WTC11 (cell line): Measurements from ENCODE around the gene SMIM28.

ENCODE experiments used
- TEAD1 ChIP-seq: sonication (generic); formaldehyde crosslinking; IDR thresholded peaks from 2 replicates; pipeline ENCODE4 v1.8.0; 2022; ENCODE audit warnings: mild to moderate bottlenecking, missing genetic modification reagents
- TF ChIP-seq, protein P1 (sequence below): fragments of 200-600 bp; IDR thresholded peaks from 2 replicates; pipeline ENCODE4 v1.8.0; 2022; ENCODE audit warnings: antibody characterized with exemption
- TF ChIP-seq, protein P2 (sequence below): sonication (generic); formaldehyde crosslinking; IDR thresholded peaks from 2 replicates; pipeline ENCODE4 v1.8.1; 2023; ENCODE audit warnings: mild to moderate bottlenecking, missing genetic modification reagents, borderline replicate concordance
- TF ChIP-seq, protein P3 (sequence below): sonication (generic); formaldehyde crosslinking; IDR thresholded peaks from 2 replicates; pipeline ENCODE4 v1.8.0; 2022; ENCODE audit warnings: mild to moderate bottlenecking, missing genetic modification reagents
- TF ChIP-seq, protein P4 (sequence below): sonication (generic); formaldehyde crosslinking; IDR thresholded peaks from 2 replicates; pipeline ENCODE4 v1.8.1; 2023; ENCODE audit warnings: mild to moderate bottlenecking, missing genetic modification reagents, moderate library complexity

DNA sequence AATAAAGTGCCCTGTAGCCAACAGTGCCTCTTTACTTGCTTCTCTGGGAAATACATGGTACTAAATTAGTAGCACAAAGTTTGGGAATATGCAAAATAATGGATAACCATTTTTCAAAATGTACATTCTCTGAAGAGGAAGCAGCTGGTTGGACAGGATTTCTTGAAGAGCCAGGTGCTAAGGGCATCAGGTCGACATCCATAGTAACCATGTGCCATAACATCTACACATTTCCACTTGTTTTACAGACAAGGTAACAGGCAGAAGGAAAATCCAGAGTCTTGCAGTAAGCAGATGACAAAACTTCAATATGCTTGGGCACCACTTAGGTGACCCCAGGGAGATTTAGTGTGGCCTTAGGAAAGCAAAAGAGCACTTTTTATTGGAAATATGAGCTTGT is 36.5 kb upstream of the SMIM28 start:
- TF ChIP-seq, protein P1, sequence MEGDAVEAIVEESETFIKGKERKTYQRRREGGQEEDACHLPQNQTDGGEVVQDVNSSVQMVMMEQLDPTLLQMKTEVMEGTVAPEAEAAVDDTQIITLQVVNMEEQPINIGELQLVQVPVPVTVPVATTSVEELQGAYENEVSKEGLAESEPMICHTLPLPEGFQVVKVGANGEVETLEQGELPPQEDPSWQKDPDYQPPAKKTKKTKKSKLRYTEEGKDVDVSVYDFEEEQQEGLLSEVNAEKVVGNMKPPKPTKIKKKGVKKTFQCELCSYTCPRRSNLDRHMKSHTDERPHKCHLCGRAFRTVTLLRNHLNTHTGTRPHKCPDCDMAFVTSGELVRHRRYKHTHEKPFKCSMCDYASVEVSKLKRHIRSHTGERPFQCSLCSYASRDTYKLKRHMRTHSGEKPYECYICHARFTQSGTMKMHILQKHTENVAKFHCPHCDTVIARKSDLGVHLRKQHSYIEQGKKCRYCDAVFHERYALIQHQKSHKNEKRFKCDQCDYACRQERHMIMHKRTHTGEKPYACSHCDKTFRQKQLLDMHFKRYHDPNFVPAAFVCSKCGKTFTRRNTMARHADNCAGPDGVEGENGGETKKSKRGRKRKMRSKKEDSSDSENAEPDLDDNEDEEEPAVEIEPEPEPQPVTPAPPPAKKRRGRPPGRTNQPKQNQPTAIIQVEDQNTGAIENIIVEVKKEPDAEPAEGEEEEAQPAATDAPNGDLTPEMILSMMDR, result no peak
- TF ChIP-seq, protein P2, sequence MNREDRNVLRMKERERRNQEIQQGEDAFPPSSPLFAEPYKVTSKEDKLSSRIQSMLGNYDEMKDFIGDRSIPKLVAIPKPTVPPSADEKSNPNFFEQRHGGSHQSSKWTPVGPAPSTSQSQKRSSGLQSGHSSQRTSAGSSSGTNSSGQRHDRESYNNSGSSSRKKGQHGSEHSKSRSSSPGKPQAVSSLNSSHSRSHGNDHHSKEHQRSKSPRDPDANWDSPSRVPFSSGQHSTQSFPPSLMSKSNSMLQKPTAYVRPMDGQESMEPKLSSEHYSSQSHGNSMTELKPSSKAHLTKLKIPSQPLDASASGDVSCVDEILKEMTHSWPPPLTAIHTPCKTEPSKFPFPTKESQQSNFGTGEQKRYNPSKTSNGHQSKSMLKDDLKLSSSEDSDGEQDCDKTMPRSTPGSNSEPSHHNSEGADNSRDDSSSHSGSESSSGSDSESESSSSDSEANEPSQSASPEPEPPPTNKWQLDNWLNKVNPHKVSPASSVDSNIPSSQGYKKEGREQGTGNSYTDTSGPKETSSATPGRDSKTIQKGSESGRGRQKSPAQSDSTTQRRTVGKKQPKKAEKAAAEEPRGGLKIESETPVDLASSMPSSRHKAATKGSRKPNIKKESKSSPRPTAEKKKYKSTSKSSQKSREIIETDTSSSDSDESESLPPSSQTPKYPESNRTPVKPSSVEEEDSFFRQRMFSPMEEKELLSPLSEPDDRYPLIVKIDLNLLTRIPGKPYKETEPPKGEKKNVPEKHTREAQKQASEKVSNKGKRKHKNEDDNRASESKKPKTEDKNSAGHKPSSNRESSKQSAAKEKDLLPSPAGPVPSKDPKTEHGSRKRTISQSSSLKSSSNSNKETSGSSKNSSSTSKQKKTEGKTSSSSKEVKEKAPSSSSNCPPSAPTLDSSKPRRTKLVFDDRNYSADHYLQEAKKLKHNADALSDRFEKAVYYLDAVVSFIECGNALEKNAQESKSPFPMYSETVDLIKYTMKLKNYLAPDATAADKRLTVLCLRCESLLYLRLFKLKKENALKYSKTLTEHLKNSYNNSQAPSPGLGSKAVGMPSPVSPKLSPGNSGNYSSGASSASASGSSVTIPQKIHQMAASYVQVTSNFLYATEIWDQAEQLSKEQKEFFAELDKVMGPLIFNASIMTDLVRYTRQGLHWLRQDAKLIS (CRISPR knock-in tag), result no peak
- TF ChIP-seq, protein P3, sequence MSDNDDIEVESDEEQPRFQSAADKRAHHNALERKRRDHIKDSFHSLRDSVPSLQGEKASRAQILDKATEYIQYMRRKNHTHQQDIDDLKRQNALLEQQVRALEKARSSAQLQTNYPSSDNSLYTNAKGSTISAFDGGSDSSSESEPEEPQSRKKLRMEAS (CRISPR knock-in tag), result no peak
- no peak for TF ChIP-seq TEAD1 (CRISPR knock-in tag)
- TF ChIP-seq, protein P4, sequence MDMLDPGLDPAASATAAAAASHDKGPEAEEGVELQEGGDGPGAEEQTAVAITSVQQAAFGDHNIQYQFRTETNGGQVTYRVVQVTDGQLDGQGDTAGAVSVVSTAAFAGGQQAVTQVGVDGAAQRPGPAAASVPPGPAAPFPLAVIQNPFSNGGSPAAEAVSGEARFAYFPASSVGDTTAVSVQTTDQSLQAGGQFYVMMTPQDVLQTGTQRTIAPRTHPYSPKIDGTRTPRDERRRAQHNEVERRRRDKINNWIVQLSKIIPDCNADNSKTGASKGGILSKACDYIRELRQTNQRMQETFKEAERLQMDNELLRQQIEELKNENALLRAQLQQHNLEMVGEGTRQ (CRISPR knock-in tag), result no peak
